ENCODE data around the gene OPN1MW2. TPM values are rescaled to one million over a fixed set of nuclear protein-coding genes. Genes with fewer than 3 reads are reported as not detected.
"Not testable (repeated sequence)": the region's sequence is repeated elsewhere in the genome, so short reads cannot be mapped to it uniquely, and the experiment has no call there.

Gene OPN1MW2
- total RNA-seq (2021; fragmentation: NEBNext Ultra II Directional; extraction: Animal tissue kit (Norgen Biotek cat#: 25700)) = not detected
- long read RNA-seq = 0 reads

DNA sequence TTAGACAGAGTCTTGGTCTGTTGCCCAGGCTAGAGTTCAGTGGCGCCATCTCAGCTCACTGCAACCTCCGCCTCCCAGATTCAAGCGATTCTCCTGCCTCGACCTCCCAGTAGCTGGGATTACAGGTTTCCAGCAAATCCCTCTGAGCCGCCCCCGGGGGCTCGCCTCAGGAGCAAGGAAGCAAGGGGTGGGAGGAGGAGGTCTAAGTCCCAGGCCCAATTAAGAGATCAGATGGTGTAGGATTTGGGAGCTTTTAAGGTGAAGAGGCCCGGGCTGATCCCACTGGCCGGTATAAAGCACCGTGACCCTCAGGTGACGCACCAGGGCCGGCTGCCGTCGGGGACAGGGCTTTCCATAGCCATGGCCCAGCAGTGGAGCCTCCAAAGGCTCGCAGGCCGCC, at the start of gene OPN1MW2:
OPN1MW2 (plus strand) TSS at position 301 of the 400 bp plus-strand sequence; CDS start at position 361, 60 bp downstream.
- not testable (repeated sequence) for H3K9me3 Mint-ChIP-seq; H3K36me3 Mint-ChIP-seq (ENCODE audit: low read depth); DNase-seq; H3K27ac Mint-ChIP-seq; H3K4me3 Mint-ChIP-seq; H3K4me1 Mint-ChIP-seq (ENCODE audit: low read depth); H3K27me3 Mint-ChIP-seq (ENCODE audit: insufficient read depth)

GRCh38 chrX:154172535-154172943, 47.0 kb upstream of the OPN1MW2 start:
- not testable (repeated sequence) for H3K27ac Mint-ChIP-seq; H3K9me3 Mint-ChIP-seq; H3K4me3 Mint-ChIP-seq; H3K36me3 Mint-ChIP-seq (ENCODE audit: low read depth); DNase-seq; H3K27me3 Mint-ChIP-seq (ENCODE audit: insufficient read depth); H3K4me1 Mint-ChIP-seq (ENCODE audit: low read depth)

GRCh38 chrX:154174356-154174755, 45.2 kb upstream of the OPN1MW2 start:
- H3K4me1 Mint-ChIP-seq (ENCODE audit: low read depth); H3K27ac Mint-ChIP-seq; H3K36me3 Mint-ChIP-seq (ENCODE audit: low read depth); H3K27me3 Mint-ChIP-seq (ENCODE audit: insufficient read depth); H3K4me3 Mint-ChIP-seq; DNase-seq; H3K9me3 Mint-ChIP-seq: not testable (repeated sequence)

DNA sequence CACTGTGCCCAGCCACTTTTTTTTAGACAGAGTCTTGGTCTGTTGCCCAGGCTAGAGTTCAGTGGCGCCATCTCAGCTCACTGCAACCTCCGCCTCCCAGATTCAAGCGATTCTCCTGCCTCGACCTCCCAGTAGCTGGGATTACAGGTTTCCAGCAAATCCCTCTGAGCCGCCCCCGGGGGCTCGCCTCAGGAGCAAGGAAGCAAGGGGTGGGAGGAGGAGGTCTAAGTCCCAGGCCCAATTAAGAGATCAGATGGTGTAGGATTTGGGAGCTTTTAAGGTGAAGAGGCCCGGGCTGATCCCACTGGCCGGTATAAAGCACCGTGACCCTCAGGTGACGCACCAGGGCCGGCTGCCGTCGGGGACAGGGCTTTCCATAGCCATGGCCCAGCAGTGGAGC, 37.3 kb upstream of the OPN1MW2 start, which contains the start of gene OPN1MW:
OPN1MW (plus strand) TSS at position 301 of the 400 bp plus-strand sequence; CDS start at position 383, 82 bp downstream.
- H3K4me3 Mint-ChIP-seq; DNase-seq; H3K36me3 Mint-ChIP-seq (ENCODE audit: low read depth); H3K4me1 Mint-ChIP-seq (ENCODE audit: low read depth); H3K9me3 Mint-ChIP-seq; H3K27me3 Mint-ChIP-seq (ENCODE audit: insufficient read depth); H3K27ac Mint-ChIP-seq: not testable (repeated sequence)

GRCh38 chrX:154183794-154184193, 35.8 kb upstream of the OPN1MW2 start:
- H3K27ac Mint-ChIP-seq; H3K9me3 Mint-ChIP-seq; H3K4me3 Mint-ChIP-seq; H3K4me1 Mint-ChIP-seq (ENCODE audit: low read depth); H3K27me3 Mint-ChIP-seq (ENCODE audit: insufficient read depth); H3K36me3 Mint-ChIP-seq (ENCODE audit: low read depth); DNase-seq: not testable (repeated sequence)

- not testable (repeated sequence) for DNase-seq; H3K9me3 Mint-ChIP-seq; H3K27ac Mint-ChIP-seq; H3K36me3 Mint-ChIP-seq (ENCODE audit: low read depth); H3K27me3 Mint-ChIP-seq (ENCODE audit: insufficient read depth); H3K4me1 Mint-ChIP-seq (ENCODE audit: low read depth); H3K4me3 Mint-ChIP-seq
These were observed 26.7 kb upstream of the OPN1MW2 start for GRCh38 chrX:154192846-154193245.

GRCh38 chrX:154194316-154194715, 25.2 kb upstream of the OPN1MW2 start:
- not testable (repeated sequence) for H3K4me3 Mint-ChIP-seq; H3K9me3 Mint-ChIP-seq; DNase-seq; H3K27ac Mint-ChIP-seq; H3K4me1 Mint-ChIP-seq (ENCODE audit: low read depth); H3K27me3 Mint-ChIP-seq (ENCODE audit: insufficient read depth); H3K36me3 Mint-ChIP-seq (ENCODE audit: low read depth)

- not testable (repeated sequence) for H3K4me1 Mint-ChIP-seq (ENCODE audit: low read depth); H3K4me3 Mint-ChIP-seq; H3K27ac Mint-ChIP-seq; DNase-seq; H3K27me3 Mint-ChIP-seq (ENCODE audit: insufficient read depth); H3K9me3 Mint-ChIP-seq; H3K36me3 Mint-ChIP-seq (ENCODE audit: low read depth)
These were observed 23.1 kb upstream of the OPN1MW2 start for GRCh38 chrX:154196466-154196865.

DNA sequence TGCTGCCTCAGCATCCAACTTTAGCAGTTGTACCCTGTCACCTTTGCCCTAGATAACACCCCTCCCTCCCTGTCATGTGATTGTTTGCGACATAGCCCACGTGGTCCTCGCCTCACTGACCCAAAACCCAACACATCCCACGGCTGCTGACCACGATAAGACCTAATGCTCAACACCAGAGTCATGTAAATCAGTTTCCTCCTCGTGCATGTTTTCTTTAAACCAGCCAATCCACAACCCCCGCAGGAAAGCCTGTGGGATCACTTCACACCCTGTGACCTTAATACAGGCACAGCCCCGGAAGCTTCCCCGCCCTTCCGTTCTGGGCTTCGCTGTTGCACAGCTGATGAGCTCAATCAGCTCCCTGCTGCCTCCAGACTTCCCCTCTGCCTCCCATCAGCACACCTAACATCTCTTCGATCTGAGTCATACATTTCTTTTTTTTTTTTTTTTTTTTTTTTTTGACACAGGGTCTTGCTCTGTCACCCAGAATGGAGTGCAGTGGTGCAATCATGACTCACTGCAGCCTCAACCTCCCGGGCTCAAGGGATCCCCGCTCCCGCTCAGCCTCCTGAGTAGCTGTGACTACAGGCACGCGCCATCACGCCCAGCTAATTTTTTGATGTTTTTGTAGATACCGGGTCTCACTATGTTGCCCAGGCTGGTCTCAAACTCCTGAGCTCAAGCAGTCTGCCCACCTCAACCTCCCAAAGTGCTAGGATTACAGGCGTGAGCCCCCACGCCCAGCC, 9.7 kb upstream of the OPN1MW2 start:
- H3K27me3 Mint-ChIP-seq (ENCODE audit: insufficient read depth); H3K27ac Mint-ChIP-seq: not testable (repeated sequence)

DNA sequence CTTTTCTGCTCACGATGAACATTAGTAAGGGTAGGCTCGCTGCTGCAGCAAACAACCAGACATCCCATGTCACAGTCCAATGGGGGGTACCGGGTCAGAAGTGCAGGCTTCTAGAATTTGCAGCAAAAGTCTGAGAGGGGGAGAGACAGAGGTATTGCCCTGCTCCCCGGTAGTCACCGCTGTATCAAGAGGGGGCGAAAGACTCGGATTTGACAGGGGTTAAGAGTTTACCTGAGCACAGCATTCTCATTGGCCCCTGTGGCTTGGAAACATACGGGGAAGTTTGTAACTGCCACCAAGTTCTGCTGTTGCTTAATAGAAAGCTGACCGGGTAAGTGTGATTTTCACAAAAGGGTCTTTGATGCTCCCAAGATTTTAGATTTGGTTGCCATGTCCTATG, 8.5 kb upstream of the OPN1MW2 start:
- not testable (repeated sequence) for H3K27me3 Mint-ChIP-seq (ENCODE audit: insufficient read depth); H3K36me3 Mint-ChIP-seq (ENCODE audit: low read depth); H3K4me1 Mint-ChIP-seq (ENCODE audit: low read depth); H3K4me3 Mint-ChIP-seq; H3K27ac Mint-ChIP-seq; H3K9me3 Mint-ChIP-seq; DNase-seq

More for the DNA sequence above, 9.7 kb upstream of the OPN1MW2 start:
- not testable (repeated sequence) for H3K4me1 Mint-ChIP-seq (ENCODE audit: low read depth); DNase-seq; H3K4me3 Mint-ChIP-seq; H3K36me3 Mint-ChIP-seq (ENCODE audit: low read depth); H3K9me3 Mint-ChIP-seq

- not testable (repeated sequence) for H3K4me1 Mint-ChIP-seq (ENCODE audit: low read depth); DNase-seq; H3K9me3 Mint-ChIP-seq; H3K4me3 Mint-ChIP-seq; H3K27me3 Mint-ChIP-seq (ENCODE audit: insufficient read depth); H3K27ac Mint-ChIP-seq; H3K36me3 Mint-ChIP-seq (ENCODE audit: low read depth)
These were observed 8.1 kb upstream of the OPN1MW2 start for GRCh38 chrX:154211499-154211898.

DNA sequence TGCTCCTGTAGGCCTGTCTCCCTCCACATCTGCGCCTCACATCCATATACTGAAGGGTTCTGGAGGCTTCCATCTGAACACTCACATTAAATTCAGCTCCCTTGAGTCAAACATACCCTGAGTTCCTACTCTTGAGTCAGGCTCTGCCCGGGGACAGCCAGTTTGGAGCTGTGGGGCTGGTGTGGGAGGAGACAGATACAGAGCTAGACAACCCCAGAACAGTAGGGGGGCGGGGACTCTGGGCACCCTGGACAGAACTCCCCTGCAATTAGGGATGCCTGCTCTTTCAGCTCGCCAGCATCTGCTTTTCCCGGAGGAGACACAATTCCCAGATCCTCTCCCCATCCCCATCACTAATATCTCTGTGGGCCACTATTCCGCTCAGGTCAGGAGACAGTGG, 5.7 kb downstream of the OPN1MW2 start:
- not testable (repeated sequence) for H3K36me3 Mint-ChIP-seq (ENCODE audit: low read depth); DNase-seq; H3K27me3 Mint-ChIP-seq (ENCODE audit: insufficient read depth); H3K4me1 Mint-ChIP-seq (ENCODE audit: low read depth); H3K4me3 Mint-ChIP-seq; H3K27ac Mint-ChIP-seq; H3K9me3 Mint-ChIP-seq

DNA sequence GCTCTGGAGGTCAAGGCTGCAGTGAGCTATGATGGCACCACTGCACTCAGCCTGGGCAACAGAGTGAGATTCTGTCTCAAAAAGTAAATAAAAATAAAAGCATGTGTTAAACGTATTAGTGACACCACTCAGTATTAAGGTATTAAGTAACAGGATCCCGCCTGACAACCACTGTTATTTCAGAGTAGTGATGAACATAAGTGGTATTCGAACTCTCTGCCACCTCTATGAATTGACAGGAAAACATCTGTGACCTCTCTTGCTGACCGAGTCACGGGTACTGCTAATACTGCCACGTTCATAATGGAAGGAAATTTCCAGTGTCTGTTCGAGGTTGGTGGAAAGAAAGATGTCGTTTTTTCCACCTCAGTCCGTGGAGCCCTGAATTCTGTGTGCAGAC, 7.2 kb downstream of the OPN1MW2 start:
- not testable (repeated sequence) for H3K36me3 Mint-ChIP-seq (ENCODE audit: low read depth); H3K4me3 Mint-ChIP-seq; H3K9me3 Mint-ChIP-seq; H3K27ac Mint-ChIP-seq; DNase-seq; H3K27me3 Mint-ChIP-seq (ENCODE audit: insufficient read depth); H3K4me1 Mint-ChIP-seq (ENCODE audit: low read depth)

DNA sequence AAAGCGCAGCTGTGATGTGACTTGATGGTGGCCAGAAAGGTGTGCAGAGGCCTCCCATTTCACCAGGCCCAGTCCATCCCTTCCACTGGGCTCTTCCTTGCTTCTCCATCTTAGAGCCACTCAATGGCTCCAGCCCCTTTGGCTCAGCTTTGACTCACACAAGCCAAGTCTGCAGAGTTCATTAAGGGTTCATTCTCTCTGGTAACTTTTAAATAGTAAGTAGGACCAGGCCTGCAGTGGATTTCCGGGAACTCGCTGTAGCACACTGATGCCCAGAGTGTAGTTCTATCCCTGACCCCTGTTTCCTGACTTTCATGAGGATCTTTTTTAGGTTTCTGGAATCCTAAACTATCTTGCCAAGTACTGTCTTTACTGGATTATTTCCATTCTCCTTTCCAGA, 11.9 kb downstream of the OPN1MW2 start:
- DNase-seq; H3K4me3 Mint-ChIP-seq; H3K4me1 Mint-ChIP-seq (ENCODE audit: low read depth); H3K36me3 Mint-ChIP-seq (ENCODE audit: low read depth); H3K9me3 Mint-ChIP-seq; H3K27ac Mint-ChIP-seq; H3K27me3 Mint-ChIP-seq (ENCODE audit: insufficient read depth): not testable (repeated sequence)
